ENCODE measurements around the gene CFD.

CFD gene

GRCh38 chr19:912181-913079 is 53.0 kb downstream of the CFD start:
- DNase-seq (ENCODE audit: insufficient read length, low spot score) (no peak), FAIRE-seq (no peak)
- TF ChIP-seq CTCF (IDR thresholded peaks at IDR 0.05; ENCODE audit: insufficient read depth, missing control alignments): no peak

All from D721Med (cell line).